Measurements from ENCODE around the gene C10orf53. TPM values are rescaled to one million over a fixed set of nuclear protein-coding genes. Genes with fewer than 3 reads are reported as not detected.

C10orf53 gene
- total and polyA plus RNA-seq, 8 donors: not detected

- DNase-seq: no peak
- no peak for FAIRE-seq
- Histone ChIP-seq H3K9me3 (no peaks in the 10 kb centered on the region), H3K27ac (no peak overlapping the region), H3K4me3 (no peak overlapping the region), H3K27me3 (peaks cover 0 to 5% (median 0%) of the 10 kb centered on the region in 4 donors), H3K4me1 (no peaks in the 10 kb centered on the region), H3K36me3 (no peaks in the 10 kb centered on the region)
- WGBS, 2 donors: 19 to 20% methylated on average over 12 of the region's 12 CpGs
- no peak for ATAC-seq
- intact Hi-C loops (cut with DNase I): no loop called here
- TF ChIP-seq, protein P1, sequence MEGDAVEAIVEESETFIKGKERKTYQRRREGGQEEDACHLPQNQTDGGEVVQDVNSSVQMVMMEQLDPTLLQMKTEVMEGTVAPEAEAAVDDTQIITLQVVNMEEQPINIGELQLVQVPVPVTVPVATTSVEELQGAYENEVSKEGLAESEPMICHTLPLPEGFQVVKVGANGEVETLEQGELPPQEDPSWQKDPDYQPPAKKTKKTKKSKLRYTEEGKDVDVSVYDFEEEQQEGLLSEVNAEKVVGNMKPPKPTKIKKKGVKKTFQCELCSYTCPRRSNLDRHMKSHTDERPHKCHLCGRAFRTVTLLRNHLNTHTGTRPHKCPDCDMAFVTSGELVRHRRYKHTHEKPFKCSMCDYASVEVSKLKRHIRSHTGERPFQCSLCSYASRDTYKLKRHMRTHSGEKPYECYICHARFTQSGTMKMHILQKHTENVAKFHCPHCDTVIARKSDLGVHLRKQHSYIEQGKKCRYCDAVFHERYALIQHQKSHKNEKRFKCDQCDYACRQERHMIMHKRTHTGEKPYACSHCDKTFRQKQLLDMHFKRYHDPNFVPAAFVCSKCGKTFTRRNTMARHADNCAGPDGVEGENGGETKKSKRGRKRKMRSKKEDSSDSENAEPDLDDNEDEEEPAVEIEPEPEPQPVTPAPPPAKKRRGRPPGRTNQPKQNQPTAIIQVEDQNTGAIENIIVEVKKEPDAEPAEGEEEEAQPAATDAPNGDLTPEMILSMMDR (IDR thresholded peaks at IDR 0.05): no peak
Measured at GRCh38 chr10:49690698-49691356, 11.4 kb downstream of the C10orf53 start.

GRCh38 chr10:49691588-49691987 is 12.1 kb downstream of the C10orf53 start:
- DNase-seq (no peak), FAIRE-seq (no peak), ATAC-seq (no peak)
- 36% methylated on average over 9 of the region's 9 CpGs for WGBS, 2 donors
- TF ChIP-seq, protein P1 (IDR thresholded peaks at IDR 0.05): no peak
- no peaks in the 10 kb centered on the region for H3K9me3 ChIP-seq
- intact Hi-C loops (cut with DNase I): no loop called here
- peaks cover 0 to 5% (median 0%) of the 10 kb centered on the region in 4 donors for H3K27me3 ChIP-seq
- no peaks in the 10 kb centered on the region for H3K4me1 ChIP-seq
- H3K36me3 ChIP-seq: no peaks in the 10 kb centered on the region
- H3K27ac ChIP-seq: no peak overlapping the region
- no peak overlapping the region for H3K4me3 ChIP-seq

GRCh38 chr10:49694466-49694865 is 15.0 kb downstream of the C10orf53 start:
- DNase-seq (no peak), FAIRE-seq (no peak), ATAC-seq (no peak)
- Histone ChIP-seq H3K27me3 (peaks cover 0 to 5% (median 0%) of the 10 kb centered on the region in 4 donors), H3K9me3 (no peaks in the 10 kb centered on the region), H3K27ac (no peak overlapping the region), H3K36me3 (no peaks in the 10 kb centered on the region), H3K4me1 (no peaks in the 10 kb centered on the region), H3K4me3 (no peak overlapping the region)
- 54 to 61% methylated on average over 6 of the region's 6 CpGs for WGBS, 2 donors
- TF ChIP-seq, protein P1 (IDR thresholded peaks at IDR 0.05): no peak
- intact Hi-C loops (cut with DNase I): no loop called here

DNA sequence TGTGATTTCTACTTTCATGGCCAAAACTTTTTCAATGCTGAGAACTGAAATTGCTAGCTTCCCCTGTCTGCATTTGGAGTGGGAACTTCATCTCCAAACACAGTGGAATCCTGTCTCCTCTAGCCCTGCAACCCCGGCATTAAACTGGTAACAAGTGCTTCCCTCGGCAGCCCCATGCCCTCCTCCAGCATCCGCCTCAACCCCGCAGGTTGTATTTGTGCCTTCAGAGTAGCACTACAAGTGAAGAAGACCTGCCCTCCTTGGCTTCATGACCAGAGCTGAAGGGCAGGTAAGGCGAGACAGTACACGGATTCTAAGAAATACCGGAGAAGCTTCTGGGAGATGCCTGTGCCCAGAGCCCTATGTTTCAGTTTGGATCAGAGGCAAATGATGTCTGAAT is 16.9 kb downstream of the C10orf53 start:
- TF ChIP-seq, protein P1 (IDR thresholded peaks at IDR 0.05): no peak
- ATAC-seq (no peak), FAIRE-seq (no peak), DNase-seq (no peak)
- Histone ChIP-seq H3K4me1 (no peaks in the 10 kb centered on the region), H3K27me3 (no peaks in the 10 kb centered on the region), H3K9me3 (no peaks in the 10 kb centered on the region), H3K36me3 (no peaks in the 10 kb centered on the region), H3K4me3 (no peak overlapping the region), H3K27ac (no peak overlapping the region)
- intact Hi-C loops (cut with DNase I): no loop called here
- WGBS, 2 donors: 65 to 69% methylated on average over 7 of the region's 7 CpGs

DNA sequence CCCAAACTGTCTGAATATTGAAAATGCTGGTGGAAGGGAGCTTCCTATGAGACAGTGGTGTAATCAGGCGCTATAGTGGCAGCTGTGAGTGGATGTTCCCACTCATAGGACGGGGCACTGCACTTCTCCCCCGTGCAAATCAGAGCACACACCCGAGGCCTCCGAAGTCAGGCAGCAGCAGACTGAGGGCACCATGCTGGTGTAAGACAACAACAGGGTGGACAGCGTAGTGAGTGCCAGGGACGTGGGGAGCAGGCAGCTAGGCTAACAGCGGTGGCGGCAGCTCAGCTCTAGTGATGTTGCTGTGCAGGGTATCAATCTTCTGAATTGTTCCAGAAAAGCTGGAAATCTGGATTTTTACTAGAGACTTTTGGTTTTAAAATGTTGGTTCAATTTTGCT is 19.2 kb downstream of the C10orf53 start:
- no peaks in the 10 kb centered on the region for H3K36me3 ChIP-seq
- TF ChIP-seq, protein P1 (IDR thresholded peaks at IDR 0.05): no peak
- intact Hi-C loops (cut with DNase I): no loop called here
- H3K27ac ChIP-seq: no peak overlapping the region
- ATAC-seq (no peak), DNase-seq (no peak), FAIRE-seq (no peak)
- H3K27me3 ChIP-seq: no peaks in the 10 kb centered on the region
- H3K4me3 ChIP-seq: no peak overlapping the region
- H3K9me3 ChIP-seq: no peaks in the 10 kb centered on the region
- no peaks in the 10 kb centered on the region for H3K4me1 ChIP-seq
- WGBS, 2 donors: 62 to 66% methylated on average over 9 of the region's 9 CpGs

Measured in pancreas (tissue), 10 donors.